Lower leg skin (tissue), 4 donors: ENCODE data around the gene NFIA. TPM values are rescaled to one million over a fixed set of nuclear protein-coding genes. Genes with fewer than 3 reads are reported as not detected.
"Not testable (repeated sequence)": the region's sequence is repeated elsewhere in the genome, so short reads cannot be mapped to it uniquely, and the experiment has no call there.

Source experiments
- DNase-seq, 2 donors: peaks; one replicate each; pipeline ENCODE4 v3.0.0-alpha.2; 2019; ENCODE audit warnings: low spot score in 2 of 2
- H3K4me3 ChIP-seq: fragments of 200-600 bp; sonication (generic); 2 replicates; pipeline ENCODE4 v1.5.1; 2017; ENCODE audit warnings: mild to moderate bottlenecking, low read depth; ENCODE audit not compliant: poor library complexity, severe bottlenecking
- POLR2A ChIP-seq, 2 donors: fragments of 450-650 bp; IDR thresholded peaks; one replicate each; pipeline ENCODE4 v1.6.1; 2016 to 2017; ENCODE audit warnings: antibody characterized with exemption in 2 of 2, mild to moderate bottlenecking in 1 of 2, moderate library complexity in 1 of 2
- WGBS, 2 donors: methylation state at CpG; one replicate each; pipeline ENCODE4 v1.1.5; 2018; 5-methylcytosine and 5-hydroxymethylcytosine counted together
- intact Hi-C: fragments of 100-400 bp; cut with DNase I; formaldehyde crosslinking; loops from one replicate; pipeline ENCODE4 v1.15.0; 2023; ENCODE audit warnings: low total_unique reads
- total RNA-seq, 4 donors: library from RNA; depleted of rRNA; stranded (reverse); fragments of >200 nt; gene quantifications; one replicate each; pipeline ENCODE4 v1.1.0, GENCODE V29; 2016
- TF ChIP-seq, protein P1 (sequence below), 3 donors: fragments of 450-650 bp; IDR thresholded peaks; one replicate each; pipeline ENCODE4 v1.5.1; 2016; ENCODE audit warnings: antibody characterized with exemption in 3 of 3, mild to moderate bottlenecking in 3 of 3, moderate library complexity in 2 of 3

NFIA gene
- total RNA-seq, 4 donors from 2014 or later = 26.0 to 32.5 (median 30.3) TPM

GRCh38 chr1:61070054-61070453 lies 12.3 kb upstream of the NFIA start:
- DNase-seq = no peak
- no peak for TF ChIP-seq POLR2A (IDR thresholded peaks at IDR 0.05)
- TF ChIP-seq, protein P1, sequence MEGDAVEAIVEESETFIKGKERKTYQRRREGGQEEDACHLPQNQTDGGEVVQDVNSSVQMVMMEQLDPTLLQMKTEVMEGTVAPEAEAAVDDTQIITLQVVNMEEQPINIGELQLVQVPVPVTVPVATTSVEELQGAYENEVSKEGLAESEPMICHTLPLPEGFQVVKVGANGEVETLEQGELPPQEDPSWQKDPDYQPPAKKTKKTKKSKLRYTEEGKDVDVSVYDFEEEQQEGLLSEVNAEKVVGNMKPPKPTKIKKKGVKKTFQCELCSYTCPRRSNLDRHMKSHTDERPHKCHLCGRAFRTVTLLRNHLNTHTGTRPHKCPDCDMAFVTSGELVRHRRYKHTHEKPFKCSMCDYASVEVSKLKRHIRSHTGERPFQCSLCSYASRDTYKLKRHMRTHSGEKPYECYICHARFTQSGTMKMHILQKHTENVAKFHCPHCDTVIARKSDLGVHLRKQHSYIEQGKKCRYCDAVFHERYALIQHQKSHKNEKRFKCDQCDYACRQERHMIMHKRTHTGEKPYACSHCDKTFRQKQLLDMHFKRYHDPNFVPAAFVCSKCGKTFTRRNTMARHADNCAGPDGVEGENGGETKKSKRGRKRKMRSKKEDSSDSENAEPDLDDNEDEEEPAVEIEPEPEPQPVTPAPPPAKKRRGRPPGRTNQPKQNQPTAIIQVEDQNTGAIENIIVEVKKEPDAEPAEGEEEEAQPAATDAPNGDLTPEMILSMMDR (IDR thresholded peaks at IDR 0.05) = no peak
- H3K4me3 ChIP-seq = no peak overlapping the region
- 95 to 96% methylated on average over 4 of the region's 4 CpGs for WGBS, 2 donors
- intact Hi-C loops = no loop called here

GRCh38 chr1:61071205-61072130 lies 10.9 kb upstream of the NFIA start:
- intact Hi-C loops = no loop called here
- no peak for TF ChIP-seq POLR2A (IDR thresholded peaks at IDR 0.05)
- TF ChIP-seq, protein P1 (IDR thresholded peaks at IDR 0.05) = no peak
- 89 to 91% methylated on average over 6 of the region's 6 CpGs for WGBS, 2 donors
- no peak for DNase-seq
- H3K4me3 ChIP-seq = no peak overlapping the region

DNA sequence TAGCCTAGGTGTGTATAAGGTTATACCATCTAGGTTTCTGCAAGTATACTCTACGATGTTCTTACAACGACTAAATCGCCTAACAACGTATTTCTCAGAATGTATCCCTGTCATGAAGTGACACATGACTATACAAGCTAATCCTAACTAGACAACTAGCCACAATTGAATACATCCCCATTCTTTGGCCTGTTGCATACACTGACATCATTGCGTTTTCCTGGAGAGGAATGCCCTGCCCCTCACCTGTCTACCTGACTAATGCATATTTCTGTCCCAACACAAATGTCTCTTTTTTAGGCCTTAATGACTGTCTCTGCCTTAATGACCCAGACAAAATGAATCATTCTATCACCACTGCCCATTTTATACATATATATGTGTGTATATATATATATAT lies 8.5 kb upstream of the NFIA start:
- DNase-seq = no peak
- TF ChIP-seq, protein P1 (IDR thresholded peaks at IDR 0.05) = no peak
- no peak for TF ChIP-seq POLR2A (IDR thresholded peaks at IDR 0.05)
- no peak overlapping the region for H3K4me3 ChIP-seq
- WGBS, 2 donors = 95 to 96% methylated on average over 5 of the region's 5 CpGs
- intact Hi-C loops = no loop called here

- DNase-seq, intact Hi-C loops, H3K4me3 ChIP-seq: not testable (repeated sequence)
- WGBS, 2 donors = 85 to 89% methylated on average over 16 of the region's 16 CpGs
Measured at GRCh38 chr1:61075833-61076232, 6.5 kb upstream of the NFIA start.

GRCh38 chr1:61076728-61077675 lies 5.4 kb upstream of the NFIA start:
- DNase-seq = peak; percentile 77 to 94
- intact Hi-C loops = no loop called here
- H3K4me3 ChIP-seq = peak overlapping the region; percentile 28
- 0 to 1% methylated on average over 47 to 49 of the region's 49 CpGs for WGBS, 2 donors
- TF ChIP-seq POLR2A (IDR thresholded peaks at IDR 0.05) = no peak
- TF ChIP-seq, protein P1 (IDR thresholded peaks at IDR 0.05) = no peak
